Neural cell (in vitro differentiated cells): ENCODE results near the gene FGFR1OP2.

ENCODE experiments used
- EZH2 ChIP-seq: fragments of 200-600, 300-800 bp; shearing (Covaris generic), sonication (generic); IDR thresholded peaks from 2 replicates; pipeline ENCODE4 v1.6.1; 2014; ENCODE audit warnings: antibody characterized with exemption, low read length, borderline replicate concordance, mild to moderate bottlenecking; ENCODE audit not compliant: insufficient read depth, poor library complexity, severe bottlenecking
- POLR2AphosphoS5 ChIP-seq: IDR thresholded peaks from 2 replicates; pipeline ENCODE4 v1.6.1; 2012
- SMC3 ChIP-seq: fragments of 450-650 bp; conservative IDR thresholded peaks from 2 replicates; pipeline ENCODE4 v1.6.1; 2014; ENCODE audit warnings: antibody characterized with exemption, mild to moderate bottlenecking, moderate library complexity; ENCODE audit not compliant: poor library complexity
- TAF1 ChIP-seq: IDR thresholded peaks from 2 replicates; pipeline ENCODE4 v1.6.1; 2012; ENCODE audit warnings: low read depth
- TF ChIP-seq, protein P1 (sequence below): fragments of 450-650 bp; IDR thresholded peaks from 2 replicates; pipeline ENCODE4 v1.5.1; 2014; ENCODE audit warnings: antibody characterized with exemption, mild to moderate bottlenecking, moderate library complexity; ENCODE audit not compliant: poor library complexity, severe bottlenecking

GRCh38 chr12:27008081-27008480 is 69.8 kb downstream of the FGFR1OP2 start:
- TF ChIP-seq, protein P1, sequence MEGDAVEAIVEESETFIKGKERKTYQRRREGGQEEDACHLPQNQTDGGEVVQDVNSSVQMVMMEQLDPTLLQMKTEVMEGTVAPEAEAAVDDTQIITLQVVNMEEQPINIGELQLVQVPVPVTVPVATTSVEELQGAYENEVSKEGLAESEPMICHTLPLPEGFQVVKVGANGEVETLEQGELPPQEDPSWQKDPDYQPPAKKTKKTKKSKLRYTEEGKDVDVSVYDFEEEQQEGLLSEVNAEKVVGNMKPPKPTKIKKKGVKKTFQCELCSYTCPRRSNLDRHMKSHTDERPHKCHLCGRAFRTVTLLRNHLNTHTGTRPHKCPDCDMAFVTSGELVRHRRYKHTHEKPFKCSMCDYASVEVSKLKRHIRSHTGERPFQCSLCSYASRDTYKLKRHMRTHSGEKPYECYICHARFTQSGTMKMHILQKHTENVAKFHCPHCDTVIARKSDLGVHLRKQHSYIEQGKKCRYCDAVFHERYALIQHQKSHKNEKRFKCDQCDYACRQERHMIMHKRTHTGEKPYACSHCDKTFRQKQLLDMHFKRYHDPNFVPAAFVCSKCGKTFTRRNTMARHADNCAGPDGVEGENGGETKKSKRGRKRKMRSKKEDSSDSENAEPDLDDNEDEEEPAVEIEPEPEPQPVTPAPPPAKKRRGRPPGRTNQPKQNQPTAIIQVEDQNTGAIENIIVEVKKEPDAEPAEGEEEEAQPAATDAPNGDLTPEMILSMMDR = no peak
- no peak for TF ChIP-seq TAF1
- TF ChIP-seq SMC3 = no peak
- TF ChIP-seq EZH2 = no peak
- TF ChIP-seq POLR2AphosphoS5 = no peak
